PC-9 (cell line): ENCODE data around the gene MTERF2.

Experiments
- CTCF ChIP-seq: fragments of 200-600 bp; sonication (generic); conservative IDR thresholded peaks from 2 replicates; pipeline ENCODE4 v1.6.1; 2017; ENCODE audit warnings: mixed run types, antibody characterized with exemption, mild to moderate bottlenecking, moderate library complexity
- EZH2 ChIP-seq: fragments of 200-600 bp; sonication (generic); IDR thresholded peaks from 2 replicates; pipeline ENCODE4 v1.8.0; 2017; ENCODE audit warnings: antibody characterized with exemption, low read depth

GRCh38 chr12:106955377-106956047 lies 31.4 kb downstream of the MTERF2 start, which contains the start of gene TMEM263:
- no peak for TF ChIP-seq CTCF
- TF ChIP-seq EZH2 = no peak
